IMR-90 (cell line): ENCODE results near the gene GRID1. TPM values are rescaled to one million over a fixed set of nuclear protein-coding genes. Genes with fewer than 3 reads are reported as not detected.

Experiments
- ATAC-seq: fragments of 200-7000 bp; cut with Tn5 transposase; 2 replicates; pipeline ENCODE4 v1.9.1; 2020; ENCODE audit warnings: low read depth, mild to moderate bottlenecking, moderate library complexity
- BruUV-seq: library from RNA; stranded (reverse); fragments of 400-500 nt; replicated peaks from 2 replicates; lab custom pipeline; 2021; lab: Mats Ljungman, UMichigan
- CTCF ChIA-PET: fragments of 300-600 bp; formaldehyde crosslinking; extraction: SDS; loops from one replicate; lab custom pipeline; 2021; ENCODE audit warnings: antibody characterized with exemption; lab: Yijun Ruan, JAX
- POLR2A ChIA-PET: fragments of 300-600 bp; sonication (Branson Sonifier 250); formaldehyde crosslinking; loops from one replicate; lab custom pipeline; 2022; ENCODE audit warnings: antibody characterized with exemption; ENCODE audit not compliant: unreplicated experiment; lab: Charles Lee
- DNase-seq: peaks from one replicate; pipeline ENCODE4 v3.0.0; 2013
- H2AFZ ChIP-seq: replicated peaks from 2 replicates; pipeline ENCODE3; 2013; ENCODE audit warnings: low read length, mild to moderate bottlenecking; ENCODE audit not compliant: poor library complexity
- H2AK5ac ChIP-seq: 2 replicates; pipeline ENCODE4 v1.6.1; 2013; ENCODE audit warnings: low read depth, low read length, inconsistent platforms
- H2AK9ac ChIP-seq: replicated peaks from 2 replicates; pipeline ENCODE3; 2013; ENCODE audit warnings: mild to moderate bottlenecking, low read depth, low read length, moderate library complexity; ENCODE audit not compliant: poor library complexity
- H2BK120ac ChIP-seq: 2 replicates; pipeline ENCODE4 v1.6.1; 2013; ENCODE audit warnings: low read depth, low read length, inconsistent platforms
- H2BK15ac ChIP-seq: 3 replicates; pipeline ENCODE4 v1.6.1; 2013; ENCODE audit warnings: low read depth, low read length, inconsistent platforms
- H2BK20ac ChIP-seq: 2 replicates; pipeline ENCODE4 v1.6.1; 2013; ENCODE audit warnings: low read depth, mild to moderate bottlenecking, inconsistent platforms, low read length, moderate library complexity
- H2BK5ac ChIP-seq: 2 replicates; pipeline ENCODE4 v1.6.1; 2013; ENCODE audit warnings: mild to moderate bottlenecking, low read depth, low read length, inconsistent platforms; ENCODE audit not compliant: poor library complexity, severe bottlenecking
- H3K14ac ChIP-seq: replicated peaks from 2 replicates; pipeline ENCODE4 v1.6.1; 2013; ENCODE audit warnings: low read depth, low read length, inconsistent platforms
- H3K18ac ChIP-seq: 2 replicates; pipeline ENCODE4 v1.6.1; 2013; ENCODE audit warnings: low read depth, low read length, control low read depth
- H3K23ac ChIP-seq: 2 replicates; pipeline ENCODE4 v1.6.1; 2013; ENCODE audit warnings: low read depth, low read length, inconsistent platforms
- H3K27ac ChIP-seq: 2 replicates; pipeline ENCODE4 v1.5.1; 2013; ENCODE audit warnings: mild to moderate bottlenecking, control low read depth, low read length; ENCODE audit not compliant: insufficient read depth
- H3K27me3 ChIP-seq: 2 replicates; pipeline ENCODE4 v1.6.1; 2013; ENCODE audit warnings: low read length; ENCODE audit not compliant: control insufficient read depth, insufficient read depth
- H3K36me3 ChIP-seq: 2 replicates; pipeline ENCODE4 v1.6.1; 2013; ENCODE audit warnings: low read length, mixed read lengths; ENCODE audit not compliant: control insufficient read depth, insufficient read depth
- H3K4ac ChIP-seq: 2 replicates; pipeline ENCODE4 v1.6.1; 2013; ENCODE audit warnings: low read depth, low read length, inconsistent platforms
- H3K4me1 ChIP-seq: 2 replicates; pipeline ENCODE4 v1.6.1; 2013; ENCODE audit warnings: low read length, mixed read lengths; ENCODE audit not compliant: control insufficient read depth, insufficient read depth
- H3K4me2 ChIP-seq: 2 replicates; pipeline ENCODE4 v1.6.1; 2013; ENCODE audit warnings: low read depth, mild to moderate bottlenecking, control low read depth, low read length, moderate library complexity
- H3K4me3 ChIP-seq: 2 replicates; pipeline ENCODE4 v1.5.1; 2013; ENCODE audit warnings: low read depth, mild to moderate bottlenecking, control low read depth, low read length, moderate library complexity; ENCODE audit not compliant: insufficient read depth
- H3K56ac ChIP-seq: 2 replicates; pipeline ENCODE4 v1.6.1; 2013; ENCODE audit warnings: low read length, inconsistent platforms; ENCODE audit not compliant: insufficient read depth; ENCODE audit errors: extremely low read depth
- H3K79me1 ChIP-seq, 2 experiments: 2 replicates each; pipeline ENCODE4 v1.6.1; 2013; ENCODE audit warnings: low read length in 2 of 2, inconsistent platforms in 1 of 2, low read depth in 1 of 2
- H3K9ac ChIP-seq: 2 replicates; pipeline ENCODE4 v1.6.1; 2013; ENCODE audit warnings: low read depth, low read length, control low read depth
- H3K9me1 ChIP-seq: 2 replicates; pipeline ENCODE4 v1.6.1; 2013; ENCODE audit warnings: low read length, inconsistent platforms; ENCODE audit not compliant: insufficient read depth
- H3K9me3 ChIP-seq: 2 replicates; pipeline ENCODE4 v1.6.1; 2013; ENCODE audit warnings: low read length; ENCODE audit not compliant: control insufficient read depth, insufficient read depth
- H4K20me1 ChIP-seq: 2 replicates; pipeline ENCODE4 v1.6.1; 2013; ENCODE audit warnings: low read length, inconsistent platforms; ENCODE audit not compliant: insufficient read depth
- H4K5ac ChIP-seq: 2 replicates; pipeline ENCODE4 v1.6.1; 2013; ENCODE audit warnings: mild to moderate bottlenecking, low read depth, low read length, control low read depth
- H4K8ac ChIP-seq, 2 experiments: 2 replicates each; pipeline ENCODE4 v1.6.1; 2013; ENCODE audit warnings: low read depth in 2 of 2, low read length in 2 of 2, control low read depth in 1 of 2, inconsistent platforms in 1 of 2
- H4K91ac ChIP-seq: 2 replicates; pipeline ENCODE4 v1.6.1; 2013; ENCODE audit warnings: low read depth, low read length, inconsistent platforms; ENCODE audit not compliant: insufficient read depth
- BHLHE40 ChIP-seq: fragments of 150-350 bp; IDR thresholded peaks from 2 replicates; pipeline ENCODE4 v1.6.1; 2016; ENCODE audit warnings: mild to moderate bottlenecking, low read depth, low read length
- CEBPB ChIP-seq: IDR thresholded peaks from 2 replicates; pipeline ENCODE4 v1.6.1; 2012; ENCODE audit warnings: low read depth, low read length, improper control_type of control experiment
- CHD1 ChIP-seq: IDR thresholded peaks from 2 replicates; pipeline ENCODE4 v1.6.1; 2012; ENCODE audit warnings: low read depth, low read length, improper control_type of control experiment
- FOS ChIP-seq: fragments of 150-350 bp; IDR thresholded peaks from 2 replicates; pipeline ENCODE4 v1.6.1; 2016; ENCODE audit warnings: low read depth, low read length
- MAFK ChIP-seq: IDR thresholded peaks from 2 replicates; pipeline ENCODE4 v1.6.1; 2012; ENCODE audit warnings: low read depth, low read length, improper control_type of control experiment
- MAZ ChIP-seq: IDR thresholded peaks from 2 replicates; pipeline ENCODE4 v1.6.1; 2012; ENCODE audit warnings: low read depth, mild to moderate bottlenecking, low read length, improper control_type of control experiment, moderate library complexity, borderline replicate concordance
- MXI1 ChIP-seq: IDR thresholded peaks from 2 replicates; pipeline ENCODE4 v1.6.1; 2012; ENCODE audit warnings: low read depth, mild to moderate bottlenecking, low read length, moderate library complexity, borderline replicate concordance
- NFE2L2 ChIP-seq: fragments of 150-350 bp; IDR thresholded peaks from 2 replicates; pipeline ENCODE4 v1.6.1; 2016; ENCODE audit warnings: low read depth, mild to moderate bottlenecking, low read length
- POLR2A ChIP-seq: IDR thresholded peaks from 2 replicates; pipeline ENCODE4 v1.6.1; 2012; ENCODE audit warnings: mild to moderate bottlenecking, low read depth, low read length
- RAD21 ChIP-seq: IDR thresholded peaks from 2 replicates; pipeline ENCODE4 v1.6.1; 2012; ENCODE audit warnings: low read length, improper control_type of control experiment
- RCOR1 ChIP-seq: IDR thresholded peaks from 2 replicates; pipeline ENCODE4 v1.6.1; 2012; ENCODE audit warnings: mild to moderate bottlenecking, low read length, improper control_type of control experiment; ENCODE audit not compliant: insufficient replicate concordance
- RFX5 ChIP-seq: IDR thresholded peaks from 2 replicates; pipeline ENCODE4 v1.8.0; 2012; ENCODE audit warnings: low read depth, mild to moderate bottlenecking, low read length, moderate library complexity
- SMC3 ChIP-seq: fragments of 150-350 bp; IDR thresholded peaks from 2 replicates; pipeline ENCODE4 v1.6.1; 2016; ENCODE audit warnings: low read depth, mild to moderate bottlenecking, antibody characterized with exemption, low read length, moderate library complexity
- WGBS, 2 experiments: methylation state at CpG; one replicate each; pipeline versions ENCODE4 v1.1.5 to v1.1.7; 2013; ENCODE audit warnings: missing lambda C conversion rate in 2 of 2; ENCODE audit not compliant: insufficient read length in 1 of 2; ENCODE audit errors: extremely low coverage in 2 of 2; 5-methylcytosine and 5-hydroxymethylcytosine counted together
- dilution Hi-C: fragments of 300-500 bp; cut with HindIII; formaldehyde crosslinking; loops from one replicate; pipeline ENCODE4 v1.14.3; 2018; ENCODE audit warnings: low sequenced_read_pairs; ENCODE audit not compliant: unreplicated experiment
- in situ Hi-C: fragments of 300-500 bp; cut with MboI; formaldehyde crosslinking; loops from 3 replicates; pipeline ENCODE4 v1.14.3; 2019; ENCODE audit warnings: low sequenced_read_pairs, inconsistent platforms, mixed read lengths
- intact Hi-C: fragments of 100-400 bp; cut with micrococcal nuclease; formaldehyde crosslinking; loops from 2 replicates; pipeline ENCODE4 v1.10.0; 2022
- polyA plus RNA-seq, 3 experiments: library from polyadenylated mRNA; depleted of rRNA; stranded (reverse); fragments of >200 nt; gene quantifications; 2 replicates each; pipeline ENCODE4 v1.2.3, GENCODE V29; 2012; ENCODE audit warnings: low replicate concordance in 1 of 3
- total RNA-seq: library from RNA; depleted of rRNA; stranded (reverse); fragments of >200 nt; gene quantifications from 2 replicates; pipeline ENCODE4 v1.2.3, GENCODE V29; 2012
- TF ChIP-seq, protein P1 (sequence below): conservative IDR thresholded peaks from 2 replicates; pipeline ENCODE4 v1.5.1; 2012; ENCODE audit warnings: mild to moderate bottlenecking, low read depth, low read length, improper control_type of control experiment
- TF ChIP-seq, protein P2 (sequence below): fragments of 150-350 bp; IDR thresholded peaks from 2 replicates; pipeline ENCODE4 v1.6.1; 2016; ENCODE audit warnings: low read depth, mild to moderate bottlenecking, low read length, moderate library complexity, borderline replicate concordance
- TF ChIP-seq, protein P3 (sequence below): fragments of 150-350 bp; IDR thresholded peaks from 2 replicates; pipeline ENCODE4 v1.6.1; 2017; ENCODE audit warnings: mild to moderate bottlenecking, antibody characterized with exemption, low read length, low read depth

Gene GRID1
- total and polyA plus RNA-seq, 2 of the 4 experiments (the other 2 are of a cell fraction): not detected

DNA sequence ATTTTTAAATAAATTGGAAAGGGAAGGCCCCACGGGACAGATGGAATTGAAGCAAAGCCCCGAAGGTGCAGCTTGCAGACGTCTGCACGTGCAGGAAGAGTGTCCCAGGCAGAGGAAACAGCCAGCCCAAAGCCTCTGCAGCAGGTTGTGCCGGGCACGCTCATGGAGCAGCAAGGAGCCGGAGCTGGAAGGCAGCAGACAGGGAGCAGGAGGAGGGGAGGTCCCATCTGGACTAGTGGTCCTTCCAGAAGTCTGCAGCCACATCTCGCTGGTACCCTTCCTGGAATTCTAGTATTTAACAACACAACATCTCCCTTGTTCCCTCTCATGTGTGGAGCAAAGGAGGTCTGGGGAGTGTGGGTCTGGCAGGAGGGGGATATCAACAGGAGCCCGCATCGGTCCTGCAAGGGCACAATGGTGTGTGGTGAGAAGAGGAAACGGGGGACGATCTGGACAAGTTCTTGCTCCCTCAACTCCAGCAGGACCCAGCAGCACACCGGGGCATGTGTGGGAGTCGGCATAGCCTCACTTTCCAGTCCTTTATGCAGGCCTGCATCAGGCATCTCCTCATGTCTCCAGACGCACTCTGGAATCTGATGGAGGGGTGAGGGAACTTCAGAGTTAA is 169.3 kb downstream of the GRID1 start:
- CTCF ChIA-PET: no interaction called here
- intact Hi-C loops: no loop called here

More for the DNA sequence above, 169.3 kb downstream of the GRID1 start:
- Histone ChIP-seq H4K91ac (no peak overlapping the region), H3K9me1 (no peaks in the 10 kb centered on the region), H4K5ac (no peak overlapping the region), H3K56ac (no peak overlapping the region), H2BK15ac (no peak overlapping the region), H3K23ac (no peak overlapping the region), H3K4me1 (no peaks in the 10 kb centered on the region), H2AK9ac (no peak overlapping the region), H3K36me3 (no peaks in the 10 kb centered on the region), H3K4me2 (no peak overlapping the region), H3K14ac (no peak overlapping the region), H2BK5ac (no peak overlapping the region), H3K27ac (no peak overlapping the region), H2AFZ (peak overlapping the region; percentile 21), H2AK5ac (no peak overlapping the region), H3K79me1 (no peaks in the 10 kb centered on the region), H3K27me3 (no peaks in the 10 kb centered on the region), H3K18ac (no peak overlapping the region), H3K4ac (no peak overlapping the region), H3K9me3 (no peaks in the 10 kb centered on the region), H2BK120ac (no peak overlapping the region), H4K20me1 (no peaks in the 10 kb centered on the region), H3K4me3 (no peak overlapping the region), H2BK20ac (no peak overlapping the region), H3K9ac (no peak overlapping the region), H4K8ac (no peak overlapping the region)
- no peak for DNase-seq
- WGBS, 2 experiments: 42% methylated on average over 4 of the region's 15 CpGs; no CpG with 5 or more reads in 1 of the 2 experiments
- dilution Hi-C loops (no loop called here), in situ Hi-C loops (loop anchor here (25.0 kb wide), 1 partner anchor 390 kb away; no protein-coding TSS in a partner anchor)
- no peak for TF ChIP-seq SMC3
- TF ChIP-seq MXI1: no peak
- no peak for TF ChIP-seq RCOR1
- TF ChIP-seq, protein P1, sequence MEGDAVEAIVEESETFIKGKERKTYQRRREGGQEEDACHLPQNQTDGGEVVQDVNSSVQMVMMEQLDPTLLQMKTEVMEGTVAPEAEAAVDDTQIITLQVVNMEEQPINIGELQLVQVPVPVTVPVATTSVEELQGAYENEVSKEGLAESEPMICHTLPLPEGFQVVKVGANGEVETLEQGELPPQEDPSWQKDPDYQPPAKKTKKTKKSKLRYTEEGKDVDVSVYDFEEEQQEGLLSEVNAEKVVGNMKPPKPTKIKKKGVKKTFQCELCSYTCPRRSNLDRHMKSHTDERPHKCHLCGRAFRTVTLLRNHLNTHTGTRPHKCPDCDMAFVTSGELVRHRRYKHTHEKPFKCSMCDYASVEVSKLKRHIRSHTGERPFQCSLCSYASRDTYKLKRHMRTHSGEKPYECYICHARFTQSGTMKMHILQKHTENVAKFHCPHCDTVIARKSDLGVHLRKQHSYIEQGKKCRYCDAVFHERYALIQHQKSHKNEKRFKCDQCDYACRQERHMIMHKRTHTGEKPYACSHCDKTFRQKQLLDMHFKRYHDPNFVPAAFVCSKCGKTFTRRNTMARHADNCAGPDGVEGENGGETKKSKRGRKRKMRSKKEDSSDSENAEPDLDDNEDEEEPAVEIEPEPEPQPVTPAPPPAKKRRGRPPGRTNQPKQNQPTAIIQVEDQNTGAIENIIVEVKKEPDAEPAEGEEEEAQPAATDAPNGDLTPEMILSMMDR: no peak
- TF ChIP-seq, protein P2, sequence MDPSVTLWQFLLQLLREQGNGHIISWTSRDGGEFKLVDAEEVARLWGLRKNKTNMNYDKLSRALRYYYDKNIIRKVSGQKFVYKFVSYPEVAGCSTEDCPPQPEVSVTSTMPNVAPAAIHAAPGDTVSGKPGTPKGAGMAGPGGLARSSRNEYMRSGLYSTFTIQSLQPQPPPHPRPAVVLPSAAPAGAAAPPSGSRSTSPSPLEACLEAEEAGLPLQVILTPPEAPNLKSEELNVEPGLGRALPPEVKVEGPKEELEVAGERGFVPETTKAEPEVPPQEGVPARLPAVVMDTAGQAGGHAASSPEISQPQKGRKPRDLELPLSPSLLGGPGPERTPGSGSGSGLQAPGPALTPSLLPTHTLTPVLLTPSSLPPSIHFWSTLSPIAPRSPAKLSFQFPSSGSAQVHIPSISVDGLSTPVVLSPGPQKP: no peak
- no peak for TF ChIP-seq CEBPB
- TF ChIP-seq MAFK: no peak
- TF ChIP-seq, protein P3, sequence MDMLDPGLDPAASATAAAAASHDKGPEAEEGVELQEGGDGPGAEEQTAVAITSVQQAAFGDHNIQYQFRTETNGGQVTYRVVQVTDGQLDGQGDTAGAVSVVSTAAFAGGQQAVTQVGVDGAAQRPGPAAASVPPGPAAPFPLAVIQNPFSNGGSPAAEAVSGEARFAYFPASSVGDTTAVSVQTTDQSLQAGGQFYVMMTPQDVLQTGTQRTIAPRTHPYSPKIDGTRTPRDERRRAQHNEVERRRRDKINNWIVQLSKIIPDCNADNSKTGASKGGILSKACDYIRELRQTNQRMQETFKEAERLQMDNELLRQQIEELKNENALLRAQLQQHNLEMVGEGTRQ: no peak
- TF ChIP-seq RFX5: no peak
- no peak for TF ChIP-seq CHD1
- TF ChIP-seq FOS: no peak
- TF ChIP-seq MAZ: no peak
- TF ChIP-seq POLR2A: no peak
- no peak for TF ChIP-seq RAD21
- no peak for TF ChIP-seq BHLHE40
- TF ChIP-seq NFE2L2: no peak
- POLR2A ChIA-PET: no interaction called here
- no TSS peak for BruUV-seq
- no peak for ATAC-seq
